NCI-H128 (cell line): ENCODE measurements around the gene NPC1.
"Not testable (repeated sequence)": the region's sequence is repeated elsewhere in the genome, so short reads cannot be mapped to it uniquely, and the experiment has no call there.

Experiments used
- DNase-seq: peaks from one replicate; lab custom pipeline; 2025; ENCODE audit not compliant: unreplicated experiment; lab: John Stamatoyannopoulos, UW

NPC1 gene

DNA sequence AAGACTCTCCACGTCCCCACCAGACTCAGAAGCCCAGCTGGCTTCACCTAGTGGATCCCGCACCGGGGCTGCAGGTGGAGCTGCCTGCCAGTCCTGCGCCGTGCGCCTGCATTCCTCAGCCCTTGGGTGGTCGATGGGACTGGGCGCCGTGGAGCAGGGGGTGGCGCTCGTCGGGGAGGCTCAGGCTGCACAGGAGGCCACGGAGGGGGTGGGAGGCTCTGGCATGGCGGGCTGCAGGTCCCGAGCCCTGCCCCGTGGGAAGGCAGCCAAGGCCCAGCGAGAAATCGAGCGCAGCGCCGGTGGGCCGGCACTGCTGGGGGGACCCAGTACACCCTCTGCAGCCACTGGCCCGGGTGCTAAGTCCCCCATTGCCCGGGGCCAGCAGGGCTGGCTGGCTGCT lies 8.8 kb downstream of the NPC1 start:
- not testable (repeated sequence) for DNase-seq

DNA sequence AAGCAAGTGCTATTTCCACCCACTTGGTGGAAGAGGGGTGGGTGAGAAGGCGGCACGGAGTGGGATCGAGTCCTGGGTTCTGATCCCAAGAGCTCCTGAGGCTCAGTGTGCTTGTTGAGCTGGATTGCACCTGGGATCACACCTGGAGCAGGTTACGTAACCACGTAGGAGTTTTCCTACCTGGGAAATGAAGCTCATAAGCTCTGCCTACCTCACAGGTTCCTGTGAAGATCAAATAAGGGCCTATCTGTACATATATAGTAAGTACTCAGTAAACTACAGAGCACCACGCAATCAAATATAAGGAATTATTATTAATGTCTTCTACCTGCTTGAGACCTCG lies 11.0 kb downstream of the NPC1 start:
- DNase-seq = no peak

- no peak for DNase-seq
Observed at GRCh38 chr18:23574611-23575308, 11.5 kb downstream of the NPC1 start.

- DNase-seq = no peak
Observed at GRCh38 chr18:23573626-23574431, 12.5 kb downstream of the NPC1 start.

GRCh38 chr18:23573020-23573419 lies 13.3 kb downstream of the NPC1 start:
- DNase-seq = no peak

DNA sequence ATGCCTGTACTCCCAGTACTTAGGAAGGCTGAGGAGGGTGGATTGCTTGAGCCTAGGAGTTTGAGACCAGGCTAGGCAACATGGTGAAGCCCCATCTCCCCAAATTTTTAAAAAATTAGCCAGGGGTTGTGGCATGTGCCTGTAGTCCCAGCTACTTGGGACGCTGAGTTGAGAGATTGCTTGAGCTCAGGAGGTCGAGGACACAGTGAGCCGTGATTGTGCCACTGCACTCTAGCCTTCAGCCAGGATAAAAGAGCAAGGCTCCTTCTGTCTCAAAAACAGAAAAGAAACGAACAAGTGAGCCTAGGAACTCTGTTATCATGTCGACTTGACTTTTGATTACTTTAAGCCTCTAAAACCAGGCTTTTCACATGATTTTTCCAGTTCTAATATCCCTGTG lies 13.7 kb downstream of the NPC1 start:
- no peak for DNase-seq

DNA sequence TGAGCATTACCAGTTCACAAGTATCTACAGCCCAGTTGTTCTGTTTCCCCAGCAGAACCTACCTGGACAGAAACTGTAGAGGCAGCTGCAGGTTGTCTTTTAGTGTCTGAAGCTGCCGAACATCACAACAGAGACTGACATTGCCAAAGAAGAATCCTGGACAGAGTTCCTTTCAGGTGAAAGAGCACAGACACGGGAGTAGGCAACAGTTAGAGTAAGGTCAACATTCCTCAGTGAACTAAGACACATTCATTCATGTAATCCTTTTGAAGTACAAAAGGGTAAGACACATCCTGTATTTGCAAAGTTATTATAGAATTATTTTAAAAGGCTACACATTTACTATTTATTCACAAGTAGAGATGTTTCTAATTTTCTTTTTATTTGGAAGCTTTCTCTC lies 14.3 kb downstream of the NPC1 start:
- no peak for DNase-seq

DNA sequence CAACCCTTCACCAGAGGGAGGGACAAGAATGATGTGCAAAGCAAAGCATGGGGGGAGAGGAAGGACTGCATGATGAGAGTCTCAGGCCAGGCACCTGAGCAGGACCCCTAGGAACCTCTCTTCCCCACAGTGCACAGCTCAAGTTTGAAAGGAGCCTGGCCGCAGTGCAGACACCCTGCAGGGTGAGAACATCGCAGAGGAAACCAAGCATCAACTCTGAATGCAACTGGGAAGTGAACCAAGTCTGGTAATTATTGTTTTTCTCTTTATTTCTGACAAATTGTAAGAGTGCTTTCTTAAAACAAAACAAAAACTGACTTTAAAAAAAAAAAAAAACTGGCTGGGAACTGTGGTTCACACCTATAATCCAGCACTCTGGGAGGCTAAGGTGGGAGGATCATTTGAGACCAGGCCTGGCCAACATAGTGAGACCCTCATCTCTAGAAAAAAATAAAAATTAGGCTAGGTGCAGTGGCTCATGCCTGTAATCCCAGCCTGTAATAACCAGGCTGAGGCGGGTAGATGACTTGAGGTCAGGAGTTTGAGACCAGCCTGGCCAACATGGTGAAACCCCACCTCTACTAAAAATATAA lies 15.3 kb downstream of the NPC1 start:
- DNase-seq = no peak

GRCh38 chr18:23569299-23570063 lies 16.8 kb downstream of the NPC1 start:
- no peak for DNase-seq

- no peak for DNase-seq
Observed at GRCh38 chr18:23568281-23569138, 17.8 kb downstream of the NPC1 start.

DNA sequence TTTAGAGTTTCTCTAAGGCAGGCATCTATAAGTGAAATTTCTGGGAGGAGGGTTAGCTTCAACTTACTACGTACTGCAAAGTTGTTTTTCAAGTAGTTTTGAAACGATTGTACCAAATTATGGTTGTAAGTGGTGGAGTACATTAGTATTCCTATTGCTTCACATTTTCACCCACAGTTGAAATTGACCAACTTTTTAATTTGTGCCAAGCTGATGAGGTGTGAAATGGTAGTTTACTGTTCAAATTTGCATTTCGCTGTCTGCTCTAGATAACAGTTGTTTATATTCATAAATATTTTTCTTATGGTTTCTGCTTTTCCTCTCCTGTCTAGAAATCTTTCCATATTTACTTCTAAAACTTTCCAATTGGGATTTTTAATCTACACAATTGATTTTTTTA lies 18.6 kb downstream of the NPC1 start:
- DNase-seq = no peak

DNA sequence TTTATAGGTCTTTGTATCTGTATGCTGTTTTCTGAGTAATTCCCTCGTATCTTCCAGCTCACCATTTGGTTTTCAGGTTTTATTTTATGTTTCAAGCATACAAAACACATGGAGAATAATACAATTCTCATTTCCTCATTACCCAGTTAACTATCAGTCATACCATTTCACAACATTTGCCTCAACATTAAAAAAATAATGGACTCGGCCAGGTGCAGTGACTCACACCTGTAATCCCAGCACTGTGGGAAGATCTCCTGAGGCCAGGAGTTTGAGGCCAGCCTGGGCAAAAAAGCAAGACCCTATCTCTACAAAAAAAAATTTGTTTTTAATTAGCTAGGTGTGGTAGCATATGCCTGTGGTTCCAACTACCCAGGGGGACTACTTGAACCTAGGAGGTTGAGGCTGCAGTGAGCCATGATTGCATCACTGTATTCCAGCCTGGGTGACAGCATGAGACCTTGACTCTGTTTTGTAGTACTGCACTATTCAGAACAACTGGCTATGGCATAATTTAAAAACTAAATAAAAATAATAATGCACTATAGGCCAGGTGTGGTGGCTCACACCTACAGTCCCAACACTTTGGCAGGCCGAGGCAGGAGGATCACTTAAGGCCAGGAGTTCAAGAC lies 20.3 kb downstream of the NPC1 start:
- DNase-seq = no peak

DNA sequence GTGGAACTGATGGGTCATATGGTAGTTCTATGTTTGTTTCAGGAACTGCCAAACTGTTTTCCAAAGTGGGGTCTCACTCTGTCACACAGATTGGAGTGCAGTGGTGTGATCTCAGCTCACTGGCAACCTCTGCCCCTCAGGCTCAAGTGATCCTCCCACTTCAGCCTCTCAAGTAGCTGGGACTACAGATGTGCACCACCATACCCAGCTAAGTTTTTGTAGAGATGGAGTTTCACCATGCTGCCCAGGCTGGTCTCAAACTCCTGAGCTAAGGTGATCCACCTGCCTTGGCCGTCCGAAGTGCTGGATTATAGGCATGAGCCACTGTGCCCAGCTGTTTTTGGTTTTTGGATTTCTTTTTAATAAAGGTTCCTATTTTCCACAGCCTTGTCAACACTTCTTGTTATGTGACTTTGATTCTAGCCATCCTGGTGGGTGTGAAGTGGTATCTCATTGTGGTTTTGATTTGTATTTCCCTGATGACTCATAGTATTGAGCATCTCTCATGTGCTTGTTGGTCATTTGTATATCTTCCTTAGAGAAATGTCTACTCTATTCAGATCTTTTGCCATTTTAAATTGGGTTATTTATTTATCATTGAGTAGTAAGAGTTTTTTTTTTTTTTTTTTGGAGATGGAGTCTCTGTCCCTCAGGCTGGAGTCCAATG lies 22.8 kb downstream of the NPC1 start:
- no peak for DNase-seq

GRCh38 chr18:23560186-23560585 lies 26.1 kb downstream of the NPC1 start:
- DNase-seq = no peak

DNA sequence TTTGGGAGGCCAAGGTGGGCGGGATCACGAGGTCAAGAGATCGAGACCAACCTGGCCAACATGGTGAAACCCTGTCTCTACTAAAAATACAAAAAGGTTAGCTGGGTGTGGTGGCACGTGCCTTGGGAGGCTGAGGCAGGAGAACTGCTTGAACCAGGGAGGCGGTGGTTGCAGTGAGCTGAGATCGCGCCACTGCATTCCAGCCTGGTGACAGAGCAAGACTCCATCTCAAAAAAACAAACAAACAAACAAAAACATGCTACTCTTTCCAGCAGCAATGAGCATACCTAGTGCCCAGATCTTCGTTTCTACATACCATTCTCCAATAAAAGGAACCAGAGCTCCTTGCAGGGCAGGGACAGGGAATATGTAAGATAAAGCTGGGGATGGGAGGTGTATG lies 28.8 kb downstream of the NPC1 start:
- not testable (repeated sequence) for DNase-seq

GRCh38 chr18:23556145-23556780 lies 30.0 kb downstream of the NPC1 start:
- no peak for DNase-seq

- DNase-seq = no peak
Observed at GRCh38 chr18:23553887-23554286, 32.4 kb downstream of the NPC1 start.

- no peak for DNase-seq
Observed at GRCh38 chr18:23552505-23552904, 33.8 kb downstream of the NPC1 start.

GRCh38 chr18:23551978-23552377 lies 34.3 kb downstream of the NPC1 start:
- DNase-seq = no peak
